GM23338 (cell line): ENCODE measurements around the gene LRIT1. TPM values are rescaled to one million over a fixed set of nuclear protein-coding genes. Genes with fewer than 3 reads are reported as not detected.

Experiments
- ATAC-seq: fragments of 200-7000 bp; cut with Tn5 transposase; 3 replicates; pipeline ENCODE4 v1.9.1; 2020
- DNase-seq: peaks from one replicate; pipeline ENCODE4 v3.0.0-alpha.2; 2015; ENCODE audit warnings: low spot score
- H2AFZ ChIP-seq: fragments of 200-600 bp; sonication (generic); 2 replicates; pipeline ENCODE4 v1.8.0; 2016; ENCODE audit warnings: antibody characterized with exemption, mild to moderate bottlenecking, moderate library complexity
- H3F3A ChIP-seq: fragments of 200-600 bp; sonication (generic); replicated peaks from 2 replicates; pipeline ENCODE4 v1.8.0; 2017; ENCODE audit warnings: antibody characterized with exemption, mixed run types, low read depth
- H3K27ac ChIP-seq: fragments of 200-600 bp; sonication (generic); 2 replicates; pipeline ENCODE4 v1.6.1; 2016; ENCODE audit warnings: low read depth
- H3K27me3 ChIP-seq: fragments of 200-600 bp; sonication (generic); 2 replicates; pipeline ENCODE4 v1.8.0; 2016; ENCODE audit warnings: mild to moderate bottlenecking, mixed run types, moderate library complexity; ENCODE audit not compliant: insufficient read depth
- H3K36me3 ChIP-seq: fragments of 200-600 bp; sonication (generic); 2 replicates; pipeline ENCODE4 v1.8.0; 2016; ENCODE audit warnings: mild to moderate bottlenecking; ENCODE audit not compliant: insufficient read depth
- H3K4me1 ChIP-seq: fragments of 200-600 bp; sonication (generic); 2 replicates; pipeline ENCODE4 v1.8.0; 2016; ENCODE audit warnings: mild to moderate bottlenecking, moderate library complexity; ENCODE audit not compliant: insufficient read depth
- H3K4me2 ChIP-seq: fragments of 200-600 bp; sonication (generic); 2 replicates; pipeline ENCODE4 v1.7.1; 2017; ENCODE audit warnings: mixed run types
- H3K4me3 ChIP-seq: fragments of 200-600 bp; sonication (generic); 2 replicates; pipeline ENCODE4 v1.6.1; 2016; ENCODE audit warnings: mixed run types
- H3K79me2 ChIP-seq: fragments of 200-600 bp; sonication (generic); replicated peaks from 2 replicates; pipeline ENCODE4 v1.8.0; 2017; ENCODE audit warnings: mild to moderate bottlenecking; ENCODE audit not compliant: insufficient read depth
- H3K9me2 ChIP-seq: fragments of 200-600 bp; sonication (generic); 2 replicates; pipeline ENCODE4 v1.8.0; 2017; ENCODE audit not compliant: insufficient read depth
- H4K20me1 ChIP-seq: fragments of 200-600 bp; sonication (generic); replicated peaks from 2 replicates; pipeline ENCODE4 v1.8.0; 2017; ENCODE audit warnings: mild to moderate bottlenecking; ENCODE audit not compliant: insufficient read depth
- H3K27ac Mint-ChIP-seq: 2 replicates; pipeline ENCODE4 v1.8.0; 2020; ENCODE audit warnings: inconsistent platforms, mild to moderate bottlenecking, moderate library complexity, mixed read lengths
- H3K27me3 Mint-ChIP-seq: 3 replicates; pipeline ENCODE4 v1.8.0; 2022; ENCODE audit warnings: low read depth, mild to moderate bottlenecking, moderate library complexity, mixed read lengths, inconsistent platforms; ENCODE audit not compliant: insufficient read depth, poor library complexity
- H3K36me3 Mint-ChIP-seq: 3 replicates; pipeline ENCODE4 v1.8.0; 2021; ENCODE audit warnings: low read depth, mild to moderate bottlenecking, inconsistent platforms, moderate library complexity, mixed read lengths
- H3K4me1 Mint-ChIP-seq: 3 replicates; pipeline ENCODE4 v1.8.0; 2020; ENCODE audit warnings: mild to moderate bottlenecking, inconsistent platforms, mixed read lengths
- H3K4me3 Mint-ChIP-seq: 3 replicates; pipeline ENCODE4 v1.8.0; 2021; ENCODE audit warnings: moderate library complexity, mild to moderate bottlenecking, inconsistent platforms, mixed read lengths
- H3K9me3 Mint-ChIP-seq: 3 replicates; pipeline ENCODE4 v1.8.0; 2020; ENCODE audit warnings: moderate library complexity, mild to moderate bottlenecking, inconsistent platforms, mixed read lengths
- CREB1 ChIP-seq: fragments of 250-450 bp; sonication (Bioruptor Pico); IDR thresholded peaks from 2 replicates; pipeline ENCODE4 v1.5.0; 2020; ENCODE audit warnings: low read depth, mild to moderate bottlenecking, moderate library complexity
- JUNB ChIP-seq: IDR thresholded peaks from one replicate; pipeline ENCODE4 v1.6.1; 2016; ENCODE audit warnings: antibody characterized with exemption; ENCODE audit not compliant: unreplicated experiment
- POLR2AphosphoS5 ChIP-seq: IDR thresholded peaks from 2 replicates; pipeline ENCODE4 v1.6.1; 2016; ENCODE audit warnings: antibody characterized with exemption, low read depth
- STAT1 ChIP-seq: IDR thresholded peaks from one replicate; pipeline ENCODE4 v1.6.1; 2016; ENCODE audit warnings: antibody characterized with exemption; ENCODE audit not compliant: unreplicated experiment
- ZNF331 ChIP-seq: fragments of 250-450 bp; sonication (Bioruptor Pico); IDR thresholded peaks from 2 replicates; pipeline ENCODE4 v1.5.0; 2020; ENCODE audit warnings: low read depth, mild to moderate bottlenecking, moderate library complexity
- polyA plus RNA-seq: library from polyadenylated mRNA; unstranded; fragments of >200 nt; fragmentation: Nextera tagmentation; extraction: Ambion mirVana; gene quantifications from 2 replicates; pipeline ENCODE4 v1.2.1, GENCODE V29; 2016
- total RNA-seq: library from RNA; depleted of rRNA; stranded (reverse); fragments of >200 nt; shearing (Covaris generic); gene quantifications from 2 replicates; pipeline ENCODE4 v1.2.3, GENCODE V29; 2014
- TF ChIP-seq, protein P1 (sequence below), 2 experiments: fragments of 200-600 bp in 1 of 2; sonication (generic) in 1 of 2; conservative IDR thresholded peaks; 2 replicates each; pipeline versions ENCODE4 v1.5.1 to v1.6.1; 2016 to 2017; ENCODE audit warnings: antibody characterized with exemption in 2 of 2, low read depth in 2 of 2, mild to moderate bottlenecking in 2 of 2, moderate library complexity in 1 of 2
- TF ChIP-seq, protein P2 (sequence below): IDR thresholded peaks from one replicate; pipeline ENCODE4 v1.6.1; 2018; ENCODE audit warnings: antibody characterized with exemption; ENCODE audit not compliant: unreplicated experiment

Gene LRIT1
- total and polyA plus RNA-seq, 2 experiments from 2014 or later = 0.07 TPM; not detected in 1

DNA sequence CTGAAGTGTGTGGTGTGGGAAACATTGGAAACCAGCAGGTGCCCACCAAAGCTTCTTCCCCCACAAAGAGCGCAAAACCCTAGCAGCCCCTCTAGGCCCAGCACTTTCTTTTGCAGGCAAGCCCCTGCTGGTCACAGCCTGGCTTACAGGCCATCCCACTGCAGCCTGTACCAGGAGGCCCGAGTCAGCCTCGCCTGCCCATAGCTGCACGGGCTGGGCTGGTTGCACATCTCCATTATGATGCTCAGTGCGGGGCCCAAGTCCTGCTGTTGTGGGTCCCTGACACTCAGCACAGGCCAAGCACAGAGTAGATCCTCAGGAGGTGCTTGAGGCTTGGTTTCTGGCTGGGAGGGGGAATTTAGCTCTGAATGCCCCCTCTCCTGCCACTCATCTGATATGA lies 39.0 kb downstream of the LRIT1 start (continued):
- TF ChIP-seq CREB1 (CRISPR knock-in tag) = no peak

DNA sequence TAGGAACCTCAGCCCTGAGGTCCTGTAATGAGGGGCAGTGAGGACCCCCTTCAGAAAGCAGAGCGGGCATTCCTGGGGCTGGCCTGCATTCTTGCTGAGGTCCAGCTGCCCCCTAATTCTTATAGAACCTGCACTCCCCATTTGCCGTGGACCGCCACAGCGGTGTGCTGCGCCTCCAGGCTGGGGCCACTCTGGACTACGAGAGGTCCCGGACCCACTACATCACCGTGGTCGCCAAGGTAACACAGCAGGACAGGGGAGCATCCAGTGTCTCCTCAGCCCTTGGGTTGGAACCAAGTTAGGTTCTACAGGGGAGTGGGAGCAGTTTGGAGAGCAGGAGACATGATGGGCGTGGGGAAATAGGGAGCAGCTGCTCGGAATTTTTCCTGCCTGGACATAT lies 39.7 kb downstream of the LRIT1 start:
- no peaks in the 10 kb centered on the region; the same call in 1 of the 2 replicates for H4K20me1 ChIP-seq
- no peaks in the 10 kb centered on the region for H3F3A ChIP-seq
- no peaks in the 10 kb centered on the region for H3K27me3 ChIP-seq
- H3K4me2 ChIP-seq = no peak overlapping the region
- no peak overlapping the region for H2AFZ ChIP-seq
- no peaks in the 10 kb centered on the region for H3K36me3 ChIP-seq
- Mint-ChIP-seq H3K27ac (no peak overlapping the region), H3K4me3 (no peak overlapping the region), H3K36me3 (no peaks in the 10 kb centered on the region), H3K27me3 (peaks cover 6% of the 10 kb centered on the region), H3K4me1 (no peaks in the 10 kb centered on the region), H3K9me3 (no peaks in the 10 kb centered on the region)
- ATAC-seq (no peak), DNase-seq (no peak)
- H3K4me1 ChIP-seq = no peaks in the 10 kb centered on the region
- H3K79me2 ChIP-seq = no peaks in the 10 kb centered on the region
- H3K9me2 ChIP-seq = no peaks in the 10 kb centered on the region
- H3K27ac ChIP-seq = no peak overlapping the region
- no peak for TF ChIP-seq ZNF331 (CRISPR knock-in tag)
- H3K4me3 ChIP-seq = no peak overlapping the region

GRCh38 chr10:84201244-84201606 lies 40.1 kb downstream of the LRIT1 start:
- Mint-ChIP-seq H3K27ac (no peak overlapping the region), H3K36me3 (no peaks in the 10 kb centered on the region), H3K4me1 (no peaks in the 10 kb centered on the region), H3K9me3 (no peaks in the 10 kb centered on the region), H3K27me3 (peaks cover 11% of the 10 kb centered on the region), H3K4me3 (no peak overlapping the region)
- Histone ChIP-seq H3K9me2 (no peaks in the 10 kb centered on the region), H3K4me1 (no peaks in the 10 kb centered on the region), H3K79me2 (no peaks in the 10 kb centered on the region), H3K4me3 (no peak overlapping the region), H4K20me1 (no peaks in the 10 kb centered on the region; the same call in 1 of the 2 replicates), H3K27me3 (peaks cover 2% of the 10 kb centered on the region; the same call in 1 of the 2 replicates), H2AFZ (no peak overlapping the region), H3K4me2 (no peak overlapping the region), H3K27ac (no peak overlapping the region), H3K36me3 (no peaks in the 10 kb centered on the region), H3F3A (no peaks in the 10 kb centered on the region)
- ATAC-seq (peak; percentile 61), DNase-seq (peak; percentile 30)
- TF ChIP-seq, protein P1, sequence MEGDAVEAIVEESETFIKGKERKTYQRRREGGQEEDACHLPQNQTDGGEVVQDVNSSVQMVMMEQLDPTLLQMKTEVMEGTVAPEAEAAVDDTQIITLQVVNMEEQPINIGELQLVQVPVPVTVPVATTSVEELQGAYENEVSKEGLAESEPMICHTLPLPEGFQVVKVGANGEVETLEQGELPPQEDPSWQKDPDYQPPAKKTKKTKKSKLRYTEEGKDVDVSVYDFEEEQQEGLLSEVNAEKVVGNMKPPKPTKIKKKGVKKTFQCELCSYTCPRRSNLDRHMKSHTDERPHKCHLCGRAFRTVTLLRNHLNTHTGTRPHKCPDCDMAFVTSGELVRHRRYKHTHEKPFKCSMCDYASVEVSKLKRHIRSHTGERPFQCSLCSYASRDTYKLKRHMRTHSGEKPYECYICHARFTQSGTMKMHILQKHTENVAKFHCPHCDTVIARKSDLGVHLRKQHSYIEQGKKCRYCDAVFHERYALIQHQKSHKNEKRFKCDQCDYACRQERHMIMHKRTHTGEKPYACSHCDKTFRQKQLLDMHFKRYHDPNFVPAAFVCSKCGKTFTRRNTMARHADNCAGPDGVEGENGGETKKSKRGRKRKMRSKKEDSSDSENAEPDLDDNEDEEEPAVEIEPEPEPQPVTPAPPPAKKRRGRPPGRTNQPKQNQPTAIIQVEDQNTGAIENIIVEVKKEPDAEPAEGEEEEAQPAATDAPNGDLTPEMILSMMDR (conservative IDR thresholded peaks at IDR 0.05; ENCODE audit: low read depth in 2 of 2) = peak; percentile 32 to 49; a peak in 3 of 4 replicates
- TF ChIP-seq STAT1 (no peak), JUNB (no peak), ZNF331 (CRISPR knock-in tag) (no peak), POLR2AphosphoS5 (no peak)
- TF ChIP-seq, protein P2, sequence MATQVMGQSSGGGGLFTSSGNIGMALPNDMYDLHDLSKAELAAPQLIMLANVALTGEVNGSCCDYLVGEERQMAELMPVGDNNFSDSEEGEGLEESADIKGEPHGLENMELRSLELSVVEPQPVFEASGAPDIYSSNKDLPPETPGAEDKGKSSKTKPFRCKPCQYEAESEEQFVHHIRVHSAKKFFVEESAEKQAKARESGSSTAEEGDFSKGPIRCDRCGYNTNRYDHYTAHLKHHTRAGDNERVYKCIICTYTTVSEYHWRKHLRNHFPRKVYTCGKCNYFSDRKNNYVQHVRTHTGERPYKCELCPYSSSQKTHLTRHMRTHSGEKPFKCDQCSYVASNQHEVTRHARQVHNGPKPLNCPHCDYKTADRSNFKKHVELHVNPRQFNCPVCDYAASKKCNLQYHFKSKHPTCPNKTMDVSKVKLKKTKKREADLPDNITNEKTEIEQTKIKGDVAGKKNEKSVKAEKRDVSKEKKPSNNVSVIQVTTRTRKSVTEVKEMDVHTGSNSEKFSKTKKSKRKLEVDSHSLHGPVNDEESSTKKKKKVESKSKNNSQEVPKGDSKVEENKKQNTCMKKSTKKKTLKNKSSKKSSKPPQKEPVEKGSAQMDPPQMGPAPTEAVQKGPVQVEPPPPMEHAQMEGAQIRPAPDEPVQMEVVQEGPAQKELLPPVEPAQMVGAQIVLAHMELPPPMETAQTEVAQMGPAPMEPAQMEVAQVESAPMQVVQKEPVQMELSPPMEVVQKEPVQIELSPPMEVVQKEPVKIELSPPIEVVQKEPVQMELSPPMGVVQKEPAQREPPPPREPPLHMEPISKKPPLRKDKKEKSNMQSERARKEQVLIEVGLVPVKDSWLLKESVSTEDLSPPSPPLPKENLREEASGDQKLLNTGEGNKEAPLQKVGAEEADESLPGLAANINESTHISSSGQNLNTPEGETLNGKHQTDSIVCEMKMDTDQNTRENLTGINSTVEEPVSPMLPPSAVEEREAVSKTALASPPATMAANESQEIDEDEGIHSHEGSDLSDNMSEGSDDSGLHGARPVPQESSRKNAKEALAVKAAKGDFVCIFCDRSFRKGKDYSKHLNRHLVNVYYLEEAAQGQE = no peak
